Fibroblast of lung (primary cell): ENCODE data around the gene DPH7.

ENCODE experiments used
- EZH2 ChIP-seq: IDR thresholded peaks from 2 replicates; pipeline ENCODE4 v1.5.1; 2012; ENCODE audit warnings: low read length, control low read depth, mild to moderate bottlenecking; ENCODE audit errors: missing control alignments
- TF ChIP-seq, protein P1 (sequence below), 2 donors: IDR thresholded peaks in 1 of 2; conservative IDR thresholded peaks in 1 of 2; 1 replicate in 1 of 2; 2 replicates in 1 of 2; pipeline ENCODE4 v1.5.1; 2011 to 2012; ENCODE audit warnings: low read length in 2 of 2, control low read depth in 1 of 2, inconsistent platforms in 1 of 2, low read depth in 1 of 2, mild to moderate bottlenecking in 1 of 2

DNA sequence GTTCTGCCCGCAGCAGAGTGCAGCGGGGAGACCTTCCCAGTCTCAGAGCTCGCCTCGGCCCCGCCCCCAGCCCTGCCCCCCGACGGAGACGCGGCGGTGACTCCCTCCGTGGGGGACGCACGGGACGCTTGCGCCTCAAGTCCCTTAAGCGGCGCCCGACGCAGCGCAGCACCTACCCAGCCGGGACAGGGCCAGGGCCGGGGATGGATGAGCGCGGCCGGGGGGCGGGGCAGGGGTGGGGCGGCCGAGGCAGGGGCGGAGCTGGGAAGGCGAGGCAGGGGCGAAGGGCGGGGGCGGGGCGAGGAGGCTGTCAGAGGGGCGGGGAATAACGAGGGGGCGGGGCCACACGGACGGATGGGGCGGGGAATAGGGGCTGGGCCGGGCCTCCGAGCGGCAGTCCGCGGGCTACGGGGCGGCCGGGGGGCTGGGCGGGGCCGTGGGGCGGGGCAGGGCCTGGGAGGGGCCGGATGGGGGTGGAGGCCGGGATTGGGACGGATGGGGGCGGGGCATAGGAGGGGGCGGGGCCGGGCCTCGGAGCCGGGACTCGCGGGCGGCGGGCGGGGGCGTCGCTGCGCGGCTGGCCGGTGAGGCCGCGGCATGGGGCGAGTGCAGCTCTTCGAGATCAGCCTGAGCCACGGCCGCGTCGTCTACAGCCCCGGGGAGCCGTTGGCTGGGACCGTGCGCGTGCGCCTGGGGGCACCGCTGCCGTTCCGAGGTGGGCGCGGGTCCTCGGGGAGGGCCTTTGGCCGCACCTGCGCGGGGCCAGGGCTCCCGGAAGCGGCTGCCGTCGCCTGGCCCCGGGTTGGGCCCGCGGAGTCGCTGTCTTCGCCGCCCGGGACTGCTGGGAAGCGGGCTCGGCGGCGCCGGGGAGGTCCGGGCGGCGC is 26.6 kb upstream of the DPH7 start, which contains the start of gene ARRDC1:
- TF ChIP-seq, protein P1, sequence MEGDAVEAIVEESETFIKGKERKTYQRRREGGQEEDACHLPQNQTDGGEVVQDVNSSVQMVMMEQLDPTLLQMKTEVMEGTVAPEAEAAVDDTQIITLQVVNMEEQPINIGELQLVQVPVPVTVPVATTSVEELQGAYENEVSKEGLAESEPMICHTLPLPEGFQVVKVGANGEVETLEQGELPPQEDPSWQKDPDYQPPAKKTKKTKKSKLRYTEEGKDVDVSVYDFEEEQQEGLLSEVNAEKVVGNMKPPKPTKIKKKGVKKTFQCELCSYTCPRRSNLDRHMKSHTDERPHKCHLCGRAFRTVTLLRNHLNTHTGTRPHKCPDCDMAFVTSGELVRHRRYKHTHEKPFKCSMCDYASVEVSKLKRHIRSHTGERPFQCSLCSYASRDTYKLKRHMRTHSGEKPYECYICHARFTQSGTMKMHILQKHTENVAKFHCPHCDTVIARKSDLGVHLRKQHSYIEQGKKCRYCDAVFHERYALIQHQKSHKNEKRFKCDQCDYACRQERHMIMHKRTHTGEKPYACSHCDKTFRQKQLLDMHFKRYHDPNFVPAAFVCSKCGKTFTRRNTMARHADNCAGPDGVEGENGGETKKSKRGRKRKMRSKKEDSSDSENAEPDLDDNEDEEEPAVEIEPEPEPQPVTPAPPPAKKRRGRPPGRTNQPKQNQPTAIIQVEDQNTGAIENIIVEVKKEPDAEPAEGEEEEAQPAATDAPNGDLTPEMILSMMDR (conservative IDR thresholded peaks at IDR 0.05 in 1 of 2, IDR thresholded peaks at IDR 0.05 in 1 of 2; ENCODE audit: low read depth in 1 of 2, low read length in 2 of 2): no peak
- TF ChIP-seq EZH2: no peak
